ENCODE data around the gene PDZRN3. TPM values are rescaled to one million over a fixed set of nuclear protein-coding genes. Genes with fewer than 3 reads are reported as not detected.

Gene PDZRN3
- total and polyA plus RNA-seq, 8 donors = 4.5 to 10.9 (median 7.4) TPM

GRCh38 chr3:73384091-73384906 is 240.4 kb downstream of the PDZRN3 start:
- Histone ChIP-seq H3K27ac (no peak overlapping the region), H3K9me3 (no peaks in the 10 kb centered on the region), H3K4me3 (no peak overlapping the region), H3K36me3 (peaks cover 0 to 4% (median 0%) of the 10 kb centered on the region in 3 donors), H3K4me1 (no peaks in the 10 kb centered on the region), H3K27me3 (no peaks in the 10 kb centered on the region)
- intact Hi-C loops (cut with DNase I) = no loop called here
- peak in 1 of 6 donors; percentile 60 for DNase-seq
- FAIRE-seq = no peak
- no peak for ATAC-seq
- TF ChIP-seq CTCF (IDR thresholded peaks at IDR 0.05) = no peak
- 94% methylated on average over 66 of the region's 66 CpGs for WGBS, 2 donors

GRCh38 chr3:73383470-73384049 is 241.2 kb downstream of the PDZRN3 start:
- DNase-seq (peak in 1 of 6 donors; percentile 67), ATAC-seq (no peak), FAIRE-seq (no peak)
- TF ChIP-seq CTCF (IDR thresholded peaks at IDR 0.05) = no peak
- Histone ChIP-seq H3K4me1 (no peaks in the 10 kb centered on the region), H3K4me3 (no peak overlapping the region), H3K27ac (no peak overlapping the region), H3K36me3 (peaks cover 0 to 4% (median 0%) of the 10 kb centered on the region in 3 donors), H3K9me3 (no peaks in the 10 kb centered on the region), H3K27me3 (no peaks in the 10 kb centered on the region)
- 92 to 93% methylated on average over 47 of the region's 47 CpGs for WGBS, 2 donors
- intact Hi-C loops (cut with DNase I) = no loop called here

DNA sequence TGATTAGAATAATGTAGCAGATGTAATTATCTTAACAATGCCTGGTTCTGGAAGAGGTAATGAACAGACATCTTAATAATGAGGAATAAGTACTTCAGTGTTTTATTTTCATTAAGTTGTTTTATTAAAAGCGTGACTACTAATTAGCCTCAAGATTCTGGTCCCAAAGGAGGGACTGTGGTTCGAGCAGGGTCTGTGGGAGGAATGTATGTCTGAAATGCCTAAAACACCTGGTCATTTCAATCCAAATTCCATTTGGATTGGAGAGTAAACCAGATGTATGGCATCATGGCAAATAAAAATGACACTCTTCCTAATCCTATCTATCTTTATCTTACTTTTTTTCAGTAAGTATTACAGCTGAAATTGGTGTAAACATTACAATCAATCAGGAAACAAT is 243.2 kb downstream of the PDZRN3 start:
- TF ChIP-seq CTCF (IDR thresholded peaks at IDR 0.05) = no peak
- Histone ChIP-seq H3K27ac (no peak overlapping the region), H3K4me1 (no peaks in the 10 kb centered on the region), H3K4me3 (no peak overlapping the region), H3K36me3 (peaks cover 0 to 4% (median 0%) of the 10 kb centered on the region in 3 donors), H3K27me3 (no peaks in the 10 kb centered on the region), H3K9me3 (no peaks in the 10 kb centered on the region)
- 88 to 89% methylated on average over 2 of the region's 2 CpGs for WGBS, 2 donors
- intact Hi-C loops (cut with DNase I) = no loop called here
- ATAC-seq = no peak
- no peak for DNase-seq
- no peak for FAIRE-seq

DNA sequence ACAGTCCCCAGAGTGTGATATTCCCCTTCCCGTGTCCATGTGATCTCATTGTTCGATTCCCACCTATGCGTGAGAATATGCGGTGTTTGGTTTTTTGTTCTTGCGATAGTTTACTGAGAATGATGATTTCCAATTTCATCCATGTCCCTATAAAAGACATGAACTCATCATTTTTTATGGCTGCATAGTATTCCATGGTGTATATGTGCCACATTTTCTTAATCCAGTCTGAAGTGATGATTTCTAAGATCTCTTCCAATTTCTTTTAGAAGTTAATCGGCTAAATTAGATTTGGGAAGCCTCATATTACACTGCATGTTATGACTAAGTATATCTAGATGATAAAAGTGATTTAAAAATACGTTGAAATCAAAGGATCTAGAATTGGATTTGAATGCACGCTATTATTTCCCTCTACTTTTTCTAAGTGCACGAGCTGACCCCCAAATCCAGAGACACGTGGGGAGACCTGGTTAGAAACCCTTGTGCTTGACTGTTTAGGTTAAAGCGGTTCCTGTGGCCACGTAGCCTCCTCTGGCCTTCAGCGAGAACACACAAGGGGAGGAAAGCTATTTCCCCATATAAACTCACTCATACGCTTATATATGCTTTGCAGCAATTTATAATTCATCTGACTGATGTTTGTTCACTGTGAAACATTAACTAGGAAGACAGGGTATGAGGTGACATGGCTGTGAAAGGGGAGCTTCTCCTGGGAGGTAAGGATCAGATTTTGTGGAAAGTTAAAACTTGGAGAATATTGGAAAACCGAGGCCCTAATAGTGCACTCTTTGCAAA is 243.8 kb downstream of the PDZRN3 start:
- FAIRE-seq (no peak), DNase-seq (no peak), ATAC-seq (peak in 2 of 4 donors; percentile 34 to 39)
- no peak overlapping the region for H3K27ac ChIP-seq
- H3K36me3 ChIP-seq = peaks cover 0 to 4% (median 0%) of the 10 kb centered on the region in 3 donors
- no peak for TF ChIP-seq CTCF (IDR thresholded peaks at IDR 0.05)
- H3K9me3 ChIP-seq = no peaks in the 10 kb centered on the region
- 80 to 85% methylated on average over 15 of the region's 15 CpGs for WGBS, 2 donors
- no peaks in the 10 kb centered on the region for H3K4me1 ChIP-seq
- intact Hi-C loops (cut with DNase I) = no loop called here
- no peaks in the 10 kb centered on the region for H3K27me3 ChIP-seq
- H3K4me3 ChIP-seq = no peak overlapping the region

Data from pancreas (tissue), 10 donors.